ENCODE measurements around the gene DOCK10.

DOCK10 gene

DNA sequence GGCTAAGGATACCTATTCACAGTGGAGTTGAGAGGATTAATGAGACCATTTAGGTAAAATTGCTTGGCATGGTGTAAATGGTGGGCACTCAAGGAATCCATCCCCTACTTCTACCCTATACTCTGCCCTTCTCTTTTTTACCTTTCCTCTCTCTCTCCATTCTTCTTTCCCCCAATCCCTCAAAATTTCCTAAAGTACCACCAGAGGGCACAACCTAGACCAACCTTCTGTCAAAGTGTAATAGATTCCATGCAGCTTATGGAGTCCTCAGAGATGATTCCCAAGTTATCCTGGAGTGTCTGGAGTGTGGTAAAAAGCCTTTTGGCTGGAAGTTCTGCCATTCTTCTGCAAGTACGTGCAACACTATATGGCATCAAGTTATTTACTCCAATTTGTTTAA lies 293.1 kb downstream of the DOCK10 start:
- DNase-seq (ENCODE audit: low read depth), result no peak
- H3K4me3 ChIP-seq (ENCODE audit: low read depth, low read length), result no peak overlapping the region
- TF ChIP-seq, protein P1, sequence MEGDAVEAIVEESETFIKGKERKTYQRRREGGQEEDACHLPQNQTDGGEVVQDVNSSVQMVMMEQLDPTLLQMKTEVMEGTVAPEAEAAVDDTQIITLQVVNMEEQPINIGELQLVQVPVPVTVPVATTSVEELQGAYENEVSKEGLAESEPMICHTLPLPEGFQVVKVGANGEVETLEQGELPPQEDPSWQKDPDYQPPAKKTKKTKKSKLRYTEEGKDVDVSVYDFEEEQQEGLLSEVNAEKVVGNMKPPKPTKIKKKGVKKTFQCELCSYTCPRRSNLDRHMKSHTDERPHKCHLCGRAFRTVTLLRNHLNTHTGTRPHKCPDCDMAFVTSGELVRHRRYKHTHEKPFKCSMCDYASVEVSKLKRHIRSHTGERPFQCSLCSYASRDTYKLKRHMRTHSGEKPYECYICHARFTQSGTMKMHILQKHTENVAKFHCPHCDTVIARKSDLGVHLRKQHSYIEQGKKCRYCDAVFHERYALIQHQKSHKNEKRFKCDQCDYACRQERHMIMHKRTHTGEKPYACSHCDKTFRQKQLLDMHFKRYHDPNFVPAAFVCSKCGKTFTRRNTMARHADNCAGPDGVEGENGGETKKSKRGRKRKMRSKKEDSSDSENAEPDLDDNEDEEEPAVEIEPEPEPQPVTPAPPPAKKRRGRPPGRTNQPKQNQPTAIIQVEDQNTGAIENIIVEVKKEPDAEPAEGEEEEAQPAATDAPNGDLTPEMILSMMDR (IDR thresholded peaks at IDR 0.05; ENCODE audit: low read depth, low read length, missing control alignments), result no peak

DNA sequence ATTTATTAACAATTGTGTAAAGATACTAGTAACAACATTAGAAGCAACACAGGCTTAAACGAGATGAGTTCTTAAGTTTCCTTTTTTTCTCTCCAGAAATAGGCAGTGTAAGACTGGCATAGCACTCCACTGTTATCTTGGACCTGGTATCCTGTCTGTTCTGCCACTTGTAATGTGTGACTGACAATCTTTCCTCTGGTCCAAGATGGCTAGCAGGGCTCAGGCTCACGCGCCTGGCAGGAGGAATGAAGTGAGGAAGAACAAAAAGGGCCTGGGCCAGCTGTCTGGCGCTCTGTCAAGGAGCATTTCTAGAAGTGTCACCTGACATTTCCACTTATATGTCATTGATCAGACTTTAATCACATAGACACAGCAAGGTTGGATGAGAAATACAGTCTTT lies 294.5 kb downstream of the DOCK10 start:
- TF ChIP-seq, protein P1 (IDR thresholded peaks at IDR 0.05; ENCODE audit: low read depth, low read length, missing control alignments), result no peak
- no peak overlapping the region for H3K4me3 ChIP-seq (ENCODE audit: low read depth, low read length)
- no peak for DNase-seq (ENCODE audit: low read depth)

DNA sequence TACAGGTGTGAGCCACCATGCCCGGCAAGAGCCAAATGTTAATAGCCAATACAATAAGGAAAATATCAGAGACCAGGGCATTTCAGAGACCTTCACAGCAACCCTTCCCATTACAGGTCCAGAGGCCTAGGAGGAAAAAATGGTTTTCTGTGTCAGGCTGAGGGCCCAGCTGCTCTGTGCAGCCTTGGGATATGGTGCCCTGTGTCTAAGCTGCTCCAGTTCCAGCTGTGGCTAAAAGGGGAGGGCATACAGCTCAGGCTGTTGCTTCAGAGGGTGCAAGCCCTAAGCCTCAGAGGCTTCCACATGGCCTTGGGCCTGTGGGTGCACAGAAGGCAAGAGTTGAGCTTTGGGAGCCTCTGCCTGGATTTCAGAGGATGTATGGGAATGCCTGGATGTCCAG lies 306.0 kb downstream of the DOCK10 start:
- H3K4me3 ChIP-seq (ENCODE audit: low read depth, low read length), result no peak overlapping the region
- DNase-seq (ENCODE audit: low read depth), result no peak
- TF ChIP-seq, protein P1 (IDR thresholded peaks at IDR 0.05; ENCODE audit: low read depth, low read length, missing control alignments), result no peak

DNA sequence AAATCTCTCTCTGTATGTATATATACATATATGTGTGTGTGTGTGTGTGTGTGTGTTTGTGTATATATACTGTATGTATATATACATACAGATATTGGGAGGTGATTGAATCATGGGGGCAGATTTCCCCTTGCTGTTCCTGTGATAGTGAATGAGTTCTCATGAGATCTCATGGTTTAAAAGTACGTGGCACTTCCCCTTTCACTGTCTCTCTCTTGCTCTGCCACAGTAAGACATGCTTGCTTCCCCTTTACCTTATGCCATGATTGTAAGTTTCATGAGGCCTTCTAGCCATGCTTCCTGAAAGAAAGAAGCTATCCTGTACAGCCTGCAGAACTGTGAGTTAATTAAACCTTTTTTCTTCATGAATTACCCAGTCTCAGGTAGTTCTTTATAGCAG lies 307.3 kb downstream of the DOCK10 start:
- H3K4me3 ChIP-seq (ENCODE audit: low read depth, low read length), result no peak overlapping the region
- TF ChIP-seq, protein P1 (IDR thresholded peaks at IDR 0.05; ENCODE audit: low read depth, low read length, missing control alignments), result no peak
- no peak for DNase-seq (ENCODE audit: low read depth)

DNA sequence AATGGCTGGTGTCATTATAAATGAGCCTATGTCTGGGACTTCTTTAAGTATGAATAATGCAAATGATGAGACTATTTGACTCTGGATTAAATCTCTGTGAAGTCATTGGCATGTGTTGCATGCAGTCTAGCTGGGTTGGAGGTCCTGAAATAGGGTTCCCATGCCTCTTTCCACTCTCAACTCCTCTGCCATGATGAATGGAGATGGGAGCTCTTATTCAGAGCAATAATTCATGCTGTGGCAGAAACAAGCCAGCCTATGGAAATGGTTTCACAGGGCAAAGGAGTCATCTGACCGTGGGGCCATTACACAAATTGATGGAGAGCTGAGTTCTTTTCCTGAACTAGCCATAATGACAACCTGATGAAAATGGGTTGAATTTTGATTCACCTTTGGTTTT lies 310.6 kb downstream of the DOCK10 start:
- no peak overlapping the region for H3K4me3 ChIP-seq (ENCODE audit: low read depth, low read length)
- no peak for DNase-seq (ENCODE audit: low read depth)
- TF ChIP-seq, protein P1 (IDR thresholded peaks at IDR 0.05; ENCODE audit: low read depth, low read length, missing control alignments), result no peak

DNA sequence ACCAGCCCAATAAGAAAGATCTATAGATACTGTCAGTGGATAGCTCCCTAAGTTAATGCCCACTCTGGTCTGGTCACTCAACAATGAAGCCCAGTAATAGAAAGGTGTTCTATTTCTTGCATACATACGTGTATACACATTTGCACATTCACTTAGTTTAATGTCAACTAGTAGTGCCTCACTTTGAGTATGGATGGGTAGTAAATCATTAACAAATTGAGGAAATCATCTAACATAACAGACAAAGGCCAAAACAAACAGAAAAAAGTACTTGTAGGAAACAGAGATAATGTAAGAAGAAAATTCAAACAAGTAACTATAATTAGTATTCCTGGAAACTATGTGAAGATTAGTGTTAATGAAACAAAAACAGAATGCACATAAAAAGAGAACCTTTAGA lies 312.8 kb downstream of the DOCK10 start:
- no peak overlapping the region for H3K4me3 ChIP-seq (ENCODE audit: low read depth, low read length)
- DNase-seq (ENCODE audit: low read depth), result no peak
- TF ChIP-seq, protein P1 (IDR thresholded peaks at IDR 0.05; ENCODE audit: low read depth, low read length, missing control alignments), result no peak

DNA sequence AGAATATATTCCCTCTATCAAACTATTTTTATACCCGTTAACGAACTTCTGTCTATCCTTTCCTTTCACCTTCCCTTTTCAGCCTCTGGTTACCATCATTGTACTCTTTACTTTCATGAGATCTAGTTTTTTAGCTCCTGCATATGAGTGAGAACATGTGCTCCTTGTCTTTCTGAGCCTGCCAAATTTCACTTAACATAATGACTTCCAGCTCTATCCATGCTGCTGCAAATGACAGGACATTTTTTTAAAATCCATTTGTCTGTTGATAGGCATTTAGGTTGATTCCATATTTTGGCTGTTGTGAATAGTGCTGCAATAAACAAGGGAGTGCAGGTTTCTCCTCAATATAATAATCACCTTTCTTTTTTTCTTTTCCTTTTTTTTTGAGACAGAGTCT lies 317.9 kb downstream of the DOCK10 start:
- TF ChIP-seq, protein P1 (IDR thresholded peaks at IDR 0.05; ENCODE audit: low read depth, low read length, missing control alignments), result no peak
- DNase-seq (ENCODE audit: low read depth), result no peak
- H3K4me3 ChIP-seq (ENCODE audit: low read depth, low read length), result no peak overlapping the region

All from GM12864 (cell line).